Putamen (tissue), 1 donor: ENCODE results near the gene OSBPL10.
"Not testable (repeated sequence)": the region's sequence is repeated elsewhere in the genome, so short reads cannot be mapped to it uniquely, and the experiment has no call there.

ENCODE experiments used
- DNase-seq: peaks from one replicate; pipeline ENCODE4 v3.0.0-alpha.2; 2016; ENCODE audit warnings: low spot score

OSBPL10 gene

DNA sequence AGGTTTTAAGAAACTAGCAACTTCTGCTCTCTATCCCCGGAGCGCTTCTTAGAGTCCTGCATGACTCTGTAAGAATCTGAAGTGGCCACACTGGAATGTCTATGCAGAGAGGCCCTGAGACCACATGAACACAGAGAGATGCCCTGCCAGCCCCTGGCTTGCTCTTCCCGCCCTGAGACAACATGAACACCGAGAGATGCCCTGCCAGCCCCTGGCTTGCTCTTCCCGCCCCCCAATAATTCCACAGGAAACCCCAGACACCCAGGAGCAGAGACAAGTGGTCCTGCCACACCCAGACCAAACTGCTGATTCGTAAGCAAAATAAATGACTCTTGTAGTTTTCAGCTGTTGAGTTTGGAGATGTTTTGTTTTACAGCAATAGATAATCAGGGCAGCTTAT lies 166.1 kb downstream of the OSBPL10 start:
- DNase-seq = no peak

DNA sequence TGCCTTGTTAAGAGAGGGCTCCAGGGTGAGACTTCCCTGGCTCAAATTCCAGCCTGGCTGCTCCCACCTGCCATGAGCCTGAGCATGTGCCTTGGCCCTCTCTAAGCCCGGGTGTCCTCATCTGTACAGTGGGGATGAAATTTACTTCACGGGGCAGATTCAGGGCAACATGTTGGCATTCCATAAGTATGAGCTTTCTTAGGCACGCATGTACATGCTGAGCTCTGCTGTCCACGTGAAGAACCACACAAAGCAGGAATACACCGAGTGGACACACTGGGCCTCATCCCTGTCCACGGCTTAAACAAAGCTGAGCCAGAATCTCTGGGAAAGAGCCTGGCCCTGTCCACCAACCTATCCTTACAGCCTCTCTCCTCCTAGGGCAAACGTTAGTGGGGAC lies 167.4 kb downstream of the OSBPL10 start:
- DNase-seq = no peak

DNA sequence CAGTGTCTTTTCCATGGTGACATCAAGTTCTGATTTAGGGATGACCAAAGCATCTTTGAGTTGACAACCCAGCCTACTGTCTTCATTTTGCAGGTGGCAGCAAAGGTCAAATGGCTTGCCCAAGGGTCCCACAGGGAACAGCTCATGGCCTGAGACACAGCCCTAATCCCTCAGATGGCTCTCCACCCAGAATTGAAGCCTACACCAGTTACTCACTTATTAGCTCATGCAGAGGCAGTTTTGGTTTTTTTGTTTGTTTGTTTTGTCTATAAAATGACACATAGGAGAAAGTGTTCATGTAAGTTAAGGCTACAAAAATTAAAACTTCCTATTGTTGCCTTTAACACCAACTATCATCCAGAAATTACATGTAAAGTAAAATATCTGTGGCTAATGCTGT lies 167.9 kb downstream of the OSBPL10 start:
- DNase-seq = no peak

DNA sequence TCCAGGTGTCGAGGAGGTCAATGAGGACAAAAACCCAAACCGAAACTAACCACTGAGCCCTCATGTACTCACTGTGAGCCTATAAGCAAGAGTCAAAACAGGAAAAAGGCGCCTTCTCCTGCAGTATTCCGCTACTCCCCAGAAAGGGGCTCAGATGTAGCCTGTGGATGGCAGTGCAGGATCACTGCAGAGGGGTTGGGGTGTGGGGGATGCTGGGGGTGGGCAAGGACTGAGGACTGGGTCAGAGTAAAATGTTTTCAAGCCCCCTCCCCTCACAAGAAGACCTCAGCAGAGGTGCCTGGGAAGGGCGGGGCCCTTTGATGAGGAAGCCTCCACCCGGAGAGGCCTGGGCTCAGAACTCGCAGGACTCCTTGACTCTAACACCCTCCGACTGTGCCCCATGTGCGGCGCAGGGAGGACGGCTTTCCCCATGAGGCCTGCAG lies 170.1 kb downstream of the OSBPL10 start:
- no peak for DNase-seq

DNA sequence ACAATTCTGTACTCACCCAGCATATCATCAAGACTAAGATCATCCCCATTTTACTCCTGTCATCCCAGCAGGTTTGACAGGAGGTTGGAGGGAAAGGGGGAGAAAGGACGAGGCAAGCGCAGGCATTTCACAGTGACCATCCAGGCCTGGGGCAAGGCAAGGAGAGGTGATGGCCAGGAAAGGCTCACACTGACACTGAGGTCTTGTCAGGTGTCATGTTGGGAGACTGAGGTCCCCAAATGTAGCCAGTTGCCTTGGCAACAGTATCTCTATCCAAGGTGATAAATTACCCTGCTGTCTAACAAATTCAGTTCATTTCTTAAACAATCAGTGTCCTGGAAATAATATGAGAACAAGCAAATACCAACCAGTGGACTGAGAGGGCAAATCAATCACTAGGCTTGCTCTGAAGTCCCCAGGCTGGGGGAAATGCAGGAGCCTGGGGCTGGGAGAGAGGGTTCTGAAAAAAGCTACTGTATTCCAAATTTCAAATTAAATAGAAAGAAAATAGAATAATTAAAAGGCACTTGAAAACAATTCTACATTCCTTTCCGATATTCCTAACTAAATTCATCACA lies 172.8 kb downstream of the OSBPL10 start:
- no peak for DNase-seq

DNA sequence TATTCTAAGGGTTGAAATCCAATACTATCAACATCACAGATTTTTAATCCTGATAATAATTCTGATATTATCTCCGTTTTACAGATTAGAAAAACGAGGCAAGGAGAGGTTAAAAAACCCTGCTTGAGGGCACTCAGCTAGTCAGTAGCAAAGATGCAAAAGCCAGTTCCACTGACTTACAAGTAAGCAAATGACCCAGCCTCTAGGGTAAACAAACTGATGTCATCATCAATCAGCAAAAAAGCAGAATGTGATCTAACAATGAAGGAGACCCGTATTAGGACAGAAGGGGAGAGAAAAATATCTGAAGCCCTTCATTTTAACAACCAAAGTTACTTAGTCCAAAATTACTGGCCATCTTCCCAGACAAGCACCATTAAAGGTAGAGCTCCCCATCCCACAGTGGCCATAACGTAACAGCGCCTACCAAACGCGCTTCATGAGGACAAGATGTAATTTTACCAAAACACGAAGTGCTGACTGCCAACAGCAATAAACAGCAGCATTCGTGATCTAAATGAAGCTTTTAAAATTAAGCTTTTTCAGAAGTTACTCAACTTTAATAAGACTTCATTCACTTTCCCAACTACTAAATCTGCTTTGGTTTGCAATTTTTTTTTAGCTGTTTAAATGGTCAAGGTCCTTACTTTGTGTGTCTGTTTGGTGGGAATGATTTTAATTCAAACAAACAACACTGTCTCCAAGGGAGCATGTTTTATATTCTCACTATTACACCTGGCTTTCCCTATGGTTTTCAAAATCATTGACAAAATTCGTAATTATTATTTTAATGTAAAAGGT lies 176.6 kb downstream of the OSBPL10 start:
- no peak for DNase-seq

DNA sequence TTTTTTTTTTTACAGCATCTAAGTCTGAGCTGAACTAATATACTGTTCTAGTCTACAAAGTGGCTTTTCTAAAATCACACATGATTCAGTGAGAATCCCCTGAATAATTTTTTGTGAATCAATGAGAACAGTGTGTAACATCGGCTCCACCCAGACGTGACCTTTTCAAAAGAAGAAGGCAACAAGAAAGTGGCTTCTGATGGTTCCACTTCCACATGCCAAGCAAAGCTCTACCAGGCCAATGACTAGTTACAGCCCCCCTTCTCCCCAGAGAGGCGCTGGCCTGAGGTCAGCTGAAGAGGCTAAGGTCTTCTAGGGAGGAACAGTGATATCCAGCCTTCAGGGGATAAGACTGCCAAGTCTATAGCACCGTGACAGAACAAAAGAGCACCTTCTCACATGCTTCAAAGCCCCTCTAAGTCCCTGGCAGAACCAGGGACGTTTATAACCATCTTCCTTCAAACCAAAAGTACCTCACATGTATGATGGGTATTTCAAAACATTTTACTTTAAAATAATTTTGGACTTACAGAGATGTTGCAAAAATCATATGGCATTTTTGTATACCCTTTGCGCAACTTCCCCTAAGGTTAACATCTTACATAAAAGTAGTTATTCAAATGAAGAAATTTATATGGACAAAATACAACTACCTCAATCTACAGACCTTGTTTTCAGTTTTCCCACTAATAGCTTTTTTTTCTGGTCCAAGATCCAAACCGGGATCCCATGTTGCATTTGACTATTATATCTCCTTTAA lies 177.9 kb downstream of the OSBPL10 start:
- DNase-seq = no peak

DNA sequence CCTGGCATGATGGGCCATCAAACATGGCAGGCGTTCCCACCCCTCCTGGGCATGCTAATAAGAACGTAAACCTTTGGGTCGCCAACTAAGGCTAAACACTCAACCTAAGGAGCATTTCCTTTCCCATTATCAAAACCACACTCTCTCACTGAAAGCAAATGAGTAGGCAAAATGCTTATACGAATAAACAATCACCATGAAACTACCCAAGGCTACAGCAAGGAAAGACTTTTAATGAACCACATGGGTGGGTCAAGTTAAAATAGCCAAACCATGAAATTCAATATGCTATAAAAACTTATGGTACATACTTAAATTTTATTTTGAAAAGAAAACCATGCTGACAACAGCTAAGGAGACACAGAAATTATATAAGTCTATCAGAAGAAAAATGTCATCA lies 180.6 kb downstream of the OSBPL10 start:
- DNase-seq = no peak

DNA sequence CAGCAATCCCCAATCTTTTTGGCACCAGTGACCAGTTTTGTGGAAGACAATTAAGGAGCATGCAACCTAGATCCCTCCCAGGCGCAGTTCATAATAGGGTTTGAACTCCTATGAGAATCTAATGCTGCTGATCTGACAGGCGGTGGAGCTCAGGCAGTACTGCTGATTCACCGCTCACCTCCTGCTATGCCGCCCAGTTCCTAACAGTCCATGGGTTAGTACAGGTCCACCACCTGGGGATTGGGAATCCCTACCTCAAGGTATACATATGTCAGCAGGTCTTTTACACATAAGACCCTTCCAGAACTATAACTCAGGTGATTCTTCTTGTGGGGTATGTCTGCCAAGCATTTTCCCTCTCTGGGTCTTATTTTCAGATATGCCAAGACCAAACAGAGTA lies 182.2 kb downstream of the OSBPL10 start:
- no peak for DNase-seq

DNA sequence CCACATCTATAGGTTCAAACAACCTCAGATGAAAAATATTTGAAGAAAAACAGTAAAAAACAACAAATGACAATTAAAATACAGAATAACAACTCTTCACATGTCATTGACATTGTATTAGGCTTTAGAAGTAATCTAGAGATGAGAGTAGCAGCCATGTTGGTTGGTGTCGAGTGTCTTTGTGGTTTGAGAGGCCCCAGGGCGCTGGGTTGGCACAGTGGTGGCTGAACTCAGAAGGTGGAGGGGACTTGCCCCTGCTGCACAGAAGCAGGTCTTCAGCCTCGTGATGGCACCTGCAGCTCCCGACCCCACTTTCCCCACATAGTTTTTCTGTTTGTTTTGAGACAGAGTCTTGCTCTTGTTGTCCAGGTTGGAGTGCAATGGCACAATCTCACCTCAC lies 187.2 kb downstream of the OSBPL10 start:
- no peak for DNase-seq

DNA sequence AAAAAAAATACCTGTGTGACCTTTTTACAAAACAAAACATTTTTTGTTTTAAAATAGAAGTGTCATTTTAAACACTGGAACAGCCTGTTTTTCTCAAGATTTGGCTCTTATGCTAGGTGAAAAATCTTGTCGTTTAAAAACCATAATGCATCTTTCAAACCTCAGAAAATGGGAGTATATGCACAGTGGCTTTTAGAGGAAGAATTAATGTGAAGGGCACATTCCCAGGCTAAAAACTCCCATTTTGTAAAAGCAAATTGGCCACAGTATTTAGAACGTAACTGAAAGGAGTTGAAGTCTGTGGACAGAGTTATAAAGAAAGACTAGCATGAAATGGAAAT lies 190.0 kb downstream of the OSBPL10 start:
- no peak for DNase-seq

DNA sequence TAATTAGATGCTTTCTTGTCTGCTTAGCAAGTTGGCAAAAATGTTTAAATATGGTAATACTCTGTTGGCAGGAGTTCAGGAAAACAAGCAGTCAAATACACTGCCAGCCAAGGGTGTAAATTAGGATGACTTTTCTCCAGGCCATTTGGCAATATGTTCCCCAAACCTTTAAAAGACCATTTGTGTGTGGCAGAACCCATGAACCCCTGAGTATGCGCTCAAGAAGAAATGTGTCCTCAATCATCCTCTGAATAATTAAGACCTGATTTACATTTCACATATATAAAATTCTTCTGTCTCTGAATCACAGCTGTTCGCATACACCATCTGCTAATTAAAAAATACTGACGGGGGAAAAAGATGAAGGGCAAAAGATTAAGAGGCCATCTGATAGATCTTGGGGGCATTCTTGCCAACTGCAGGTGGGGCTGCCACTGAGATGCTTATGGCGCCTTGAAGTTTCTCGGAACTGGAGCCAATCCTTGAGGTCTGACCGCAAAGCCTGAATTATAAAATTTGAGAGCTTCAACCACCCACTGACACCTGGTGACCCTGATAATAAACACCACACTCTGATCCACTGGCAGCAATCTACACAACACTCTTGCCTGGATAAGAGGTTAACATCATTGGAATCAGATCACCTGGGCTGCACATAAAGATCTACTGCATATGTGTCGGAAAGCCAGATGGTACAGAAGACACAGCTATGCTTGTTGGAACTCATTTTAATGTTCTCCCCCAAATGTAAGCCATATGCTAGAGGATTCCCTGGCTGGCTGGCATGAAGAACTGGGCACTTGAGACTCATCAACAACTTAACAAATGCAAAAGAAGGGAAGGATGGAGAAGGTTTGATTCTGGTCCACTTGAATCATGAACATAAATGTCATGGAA lies 190.6 kb downstream of the OSBPL10 start:
- no peak for DNase-seq

DNA sequence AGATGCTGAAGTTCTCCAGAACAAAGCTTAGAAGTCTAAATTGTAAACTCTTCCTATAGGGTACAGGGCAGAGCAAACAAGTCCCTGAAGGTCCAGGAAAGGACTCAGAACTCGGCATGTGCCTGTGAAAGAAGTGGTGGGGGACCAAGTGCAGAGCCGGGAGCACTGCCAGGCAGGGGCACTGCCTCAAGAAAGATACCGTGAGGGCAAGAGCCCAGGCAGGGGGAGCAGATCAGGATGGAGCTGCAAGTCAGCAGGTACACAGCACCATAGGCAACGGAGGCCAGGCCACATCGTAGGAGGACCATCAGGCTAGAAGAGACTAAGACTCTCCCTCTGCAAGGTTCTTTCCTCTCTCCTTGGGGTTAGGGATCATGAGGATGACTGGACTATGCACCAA lies 191.6 kb downstream of the OSBPL10 start:
- no peak for DNase-seq

DNA sequence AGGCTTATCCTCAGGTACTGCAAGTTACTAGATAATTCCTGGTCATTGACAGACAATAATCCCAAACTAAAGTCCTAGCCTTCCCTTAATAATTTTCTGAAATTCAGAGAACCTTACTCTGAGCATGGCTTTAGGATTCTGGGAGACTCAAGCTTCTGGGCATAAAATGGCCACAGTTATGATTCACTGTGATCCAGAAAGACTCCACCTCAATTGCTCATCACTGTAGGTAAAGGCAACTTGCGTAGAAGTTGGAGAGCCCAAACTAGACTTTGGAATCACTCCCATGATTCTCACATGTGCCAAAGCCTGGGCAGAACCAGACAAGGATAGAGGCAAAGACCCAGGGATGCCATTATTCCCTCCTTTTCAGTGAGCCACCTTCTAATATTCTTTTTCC lies 195.3 kb downstream of the OSBPL10 start:
- DNase-seq = no peak

DNA sequence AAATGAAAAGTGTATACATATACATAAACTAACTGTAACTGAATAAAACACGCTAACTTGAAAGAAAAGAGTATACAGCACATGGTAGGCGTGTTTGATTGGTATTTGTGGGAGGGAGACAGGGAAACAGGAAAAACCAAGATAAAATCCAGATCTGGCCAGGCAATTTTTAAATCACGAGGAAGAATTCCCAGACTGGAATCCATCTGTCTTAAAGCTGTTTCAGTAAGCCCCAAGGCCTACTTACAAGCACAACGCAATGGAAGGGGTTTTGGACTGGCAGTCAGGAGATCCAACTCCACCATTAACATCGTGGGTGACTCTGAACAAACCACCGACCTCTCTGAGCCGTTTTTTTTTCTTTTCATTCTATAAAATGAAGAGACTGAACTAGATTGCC lies 195.8 kb downstream of the OSBPL10 start:
- DNase-seq = no peak

DNA sequence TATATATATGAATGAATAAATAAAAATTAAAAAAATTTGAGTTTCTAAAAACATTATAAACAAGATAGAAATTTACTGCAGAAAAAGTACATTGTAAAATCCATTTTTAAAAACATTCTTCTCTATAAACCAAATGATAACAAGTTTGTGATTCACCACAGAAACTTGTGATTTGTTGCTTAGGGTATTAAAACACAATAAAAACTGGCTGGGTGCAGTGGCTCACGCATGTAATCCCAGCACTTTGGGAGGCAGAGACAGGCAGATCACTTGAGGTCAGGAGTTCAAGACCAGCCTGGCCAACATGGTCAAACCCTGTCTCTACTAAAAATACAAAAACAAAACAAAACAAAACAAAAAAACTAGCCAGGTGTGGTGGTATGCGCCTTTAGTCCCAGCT lies 197.2 kb downstream of the OSBPL10 start:
- DNase-seq = not testable (repeated sequence)

DNA sequence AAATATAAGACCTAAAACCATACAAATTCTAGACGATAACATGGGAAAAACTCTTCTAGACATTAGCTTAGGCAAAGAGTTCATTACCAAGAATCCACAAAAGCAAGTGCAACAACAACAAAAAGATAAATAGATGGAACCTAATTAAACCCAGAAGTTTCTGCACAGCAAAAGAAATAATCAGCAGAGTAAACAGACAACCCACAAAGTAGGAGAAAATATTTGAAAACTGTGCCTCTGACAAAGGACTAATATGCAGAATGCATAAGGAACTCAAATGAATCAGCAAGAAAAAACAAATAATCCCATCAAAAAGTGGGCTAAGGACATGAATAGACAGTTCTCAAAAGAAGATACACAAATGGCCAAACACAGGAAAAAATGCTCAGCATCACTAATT lies 198.8 kb downstream of the OSBPL10 start:
- DNase-seq = not testable (repeated sequence)

DNA sequence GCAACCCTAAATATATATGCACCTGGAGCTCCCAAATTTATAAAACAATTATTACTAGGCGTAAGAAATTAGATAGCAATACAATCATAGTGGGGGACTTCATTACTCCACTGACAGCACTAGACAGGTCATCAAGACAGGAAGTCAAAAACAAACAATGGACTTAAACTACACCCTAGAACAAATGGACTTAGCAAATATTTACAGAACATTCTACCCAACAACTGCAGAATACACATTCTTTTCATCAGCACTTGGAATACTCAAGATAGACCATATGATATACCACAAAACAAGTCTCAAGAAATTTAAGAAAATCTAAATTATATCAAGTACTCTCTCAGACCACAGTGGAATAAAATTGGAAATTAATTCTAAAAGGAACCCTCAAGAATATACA lies 201.5 kb downstream of the OSBPL10 start:
- no peak for DNase-seq

DNA sequence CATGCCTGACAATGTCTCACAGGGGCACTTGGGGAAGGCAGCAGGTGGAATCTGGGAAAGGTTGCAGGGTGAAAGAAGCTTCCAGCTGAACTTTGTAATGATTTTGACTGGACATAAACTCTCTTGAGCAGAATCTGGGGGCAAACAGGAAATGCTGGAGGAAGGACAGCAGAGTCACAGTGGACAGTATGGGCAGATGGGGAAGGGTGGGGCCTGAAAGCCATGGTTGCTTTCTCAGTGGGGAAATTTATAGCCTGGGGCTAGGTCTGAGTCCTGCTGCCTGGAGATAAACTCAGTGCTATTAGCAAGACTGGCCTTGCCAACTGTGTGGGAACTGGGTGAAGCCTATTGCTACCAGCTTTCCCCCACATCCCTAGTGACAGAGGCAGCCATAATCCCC lies 203.2 kb downstream of the OSBPL10 start:
- no peak for DNase-seq

DNA sequence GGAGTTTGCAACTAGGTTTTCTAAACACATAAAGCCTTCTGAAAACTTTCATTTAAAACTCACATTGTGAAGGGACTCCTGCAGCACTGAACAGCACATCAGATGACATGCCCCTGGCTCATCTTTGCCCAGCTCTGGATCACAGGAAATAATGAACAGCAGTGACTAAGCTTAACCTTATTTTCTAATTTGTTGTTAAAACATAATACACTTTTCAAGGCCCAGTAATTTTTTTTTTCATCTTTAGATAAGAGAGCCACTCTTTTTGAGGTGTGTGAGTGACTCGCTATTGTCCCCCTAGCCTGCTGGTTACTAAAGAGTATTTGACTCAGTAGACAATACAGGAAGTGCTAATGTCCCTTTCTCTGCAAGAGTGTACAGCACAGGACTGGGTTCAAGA lies 204.0 kb downstream of the OSBPL10 start:
- no peak for DNase-seq

DNA sequence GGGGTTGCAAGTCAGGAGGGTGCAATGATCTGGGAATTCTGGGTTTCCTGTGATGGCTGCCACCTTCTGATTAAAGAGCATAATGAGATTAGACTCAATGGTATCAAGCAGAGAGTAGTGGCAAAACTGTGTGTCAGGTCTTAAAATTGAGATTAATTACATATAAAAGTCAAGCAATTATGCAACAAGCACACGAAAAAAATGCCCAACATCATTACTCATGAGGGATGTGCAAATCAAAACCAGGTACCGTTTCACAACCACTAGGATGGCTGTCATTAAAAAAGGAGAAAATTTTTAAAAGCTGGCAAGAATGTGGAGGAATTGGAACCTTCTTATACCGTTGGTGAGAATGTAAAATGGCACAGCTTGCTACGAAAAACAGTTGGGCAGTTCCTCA lies 205.0 kb downstream of the OSBPL10 start:
- no peak for DNase-seq

DNA sequence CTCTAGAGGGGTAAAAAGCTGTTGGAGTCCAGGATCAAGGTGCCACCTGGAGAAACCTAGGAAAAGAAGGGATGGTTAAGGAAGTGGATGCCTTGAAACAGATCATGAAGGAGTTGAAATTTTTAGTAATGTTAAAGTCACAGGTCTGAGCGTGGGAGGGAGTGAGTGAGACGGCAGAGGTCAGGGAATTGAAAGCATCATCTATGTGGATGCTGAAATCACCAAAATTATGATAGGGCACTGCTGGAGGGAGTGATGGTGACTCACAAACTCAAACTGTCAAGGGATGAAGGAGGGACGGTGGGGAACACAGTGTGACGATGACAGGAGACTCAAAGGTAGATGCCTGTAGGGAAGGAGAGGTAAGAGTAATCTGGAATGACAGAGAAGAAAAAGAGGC lies 205.7 kb downstream of the OSBPL10 start:
- no peak for DNase-seq
